IPS-NIHi7 (cell line): ENCODE measurements around the gene FAIM2.

Source experiments
- DNase-seq: peaks from one replicate; pipeline ENCODE4 v3.0.0; 2012; ENCODE audit warnings: mixed read lengths; ENCODE audit errors: extremely low spot score

Gene FAIM2

DNA sequence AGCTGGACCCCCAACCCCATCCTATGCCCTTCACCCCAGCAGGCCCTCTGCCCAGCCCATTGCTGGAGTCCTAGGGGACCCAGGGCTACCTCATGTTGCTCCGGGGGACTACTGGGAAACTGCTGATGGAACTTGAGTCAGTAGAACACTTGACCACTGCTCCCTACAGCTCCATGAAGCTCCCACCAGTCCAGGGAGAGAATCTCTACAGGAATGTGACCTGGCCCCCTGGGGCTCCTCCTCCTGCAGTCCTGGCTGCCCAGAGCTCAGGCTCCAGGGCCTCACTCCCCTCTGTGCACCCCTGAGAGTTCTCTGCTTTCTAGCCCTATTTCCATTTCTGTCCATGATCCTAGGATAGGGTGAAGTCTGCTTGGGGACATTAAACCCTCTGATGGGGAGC, 36.0 kb upstream of the FAIM2 start:
- no peak for DNase-seq

DNA sequence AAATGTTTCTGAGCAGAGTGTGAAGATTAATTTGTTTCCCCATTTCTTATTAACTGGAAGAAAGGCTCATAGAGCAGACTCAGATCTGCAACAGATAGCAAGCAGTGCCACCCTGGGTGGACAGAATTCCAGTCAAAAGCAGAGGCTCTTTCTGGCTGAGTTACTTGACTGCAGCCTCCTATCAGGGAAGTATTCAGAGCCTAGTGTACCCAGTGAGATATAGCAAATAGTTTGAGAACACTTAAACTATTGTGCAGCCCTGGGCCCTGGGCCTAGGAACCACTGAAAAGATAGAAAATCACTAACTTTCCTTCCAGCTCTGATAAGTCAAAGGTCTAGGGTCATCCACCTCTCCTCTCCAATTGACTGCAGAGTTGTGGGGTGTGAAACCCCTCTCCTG, 35.6 kb upstream of the FAIM2 start:
- DNase-seq: no peak

GRCh38 chr12:49937639-49938300, 34.1 kb upstream of the FAIM2 start:
- no peak for DNase-seq

DNA sequence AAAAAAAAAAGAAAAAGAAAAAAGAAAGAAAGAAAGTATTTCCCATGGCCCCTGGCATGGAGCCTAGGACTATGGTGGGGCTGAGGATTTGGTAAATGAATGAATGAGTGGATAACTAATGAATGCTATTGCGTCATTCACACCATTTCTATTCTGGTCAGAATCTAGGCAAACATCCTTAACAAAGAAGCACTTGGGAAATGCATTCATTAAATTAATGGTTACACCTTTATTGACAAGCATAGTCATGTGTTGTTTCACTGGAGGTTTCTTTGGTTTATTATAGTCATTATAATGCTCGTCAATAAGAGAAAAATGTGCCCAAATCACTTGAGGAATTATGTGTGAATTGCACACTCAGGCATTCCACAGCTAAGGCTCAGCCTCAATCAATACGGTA, 33.2 kb upstream of the FAIM2 start:
- DNase-seq: no peak

- DNase-seq: no peak
Observed at GRCh38 chr12:49934505-49934904, 30.8 kb upstream of the FAIM2 start.

DNA sequence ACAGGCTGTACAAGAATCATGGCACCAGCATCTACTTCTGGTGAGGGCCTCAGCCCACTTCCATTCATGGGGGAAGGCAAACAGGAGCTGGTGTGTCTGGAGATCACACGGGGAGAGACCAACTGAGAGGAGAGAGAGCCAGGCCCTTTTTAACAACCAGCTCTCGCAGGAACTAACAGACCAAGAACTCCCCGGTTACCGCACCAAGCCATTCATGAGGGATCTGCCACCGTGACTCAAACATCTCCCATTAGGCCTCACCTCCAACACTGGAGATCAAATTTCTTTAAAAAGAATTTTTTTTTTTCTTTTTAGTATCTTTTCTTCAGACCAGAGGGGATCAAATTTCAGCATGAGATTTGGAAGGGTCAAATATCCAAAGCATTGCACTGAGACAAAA, 30.1 kb upstream of the FAIM2 start:
- DNase-seq: no peak

GRCh38 chr12:49932533-49933130, 28.9 kb upstream of the FAIM2 start:
- no peak for DNase-seq

DNA sequence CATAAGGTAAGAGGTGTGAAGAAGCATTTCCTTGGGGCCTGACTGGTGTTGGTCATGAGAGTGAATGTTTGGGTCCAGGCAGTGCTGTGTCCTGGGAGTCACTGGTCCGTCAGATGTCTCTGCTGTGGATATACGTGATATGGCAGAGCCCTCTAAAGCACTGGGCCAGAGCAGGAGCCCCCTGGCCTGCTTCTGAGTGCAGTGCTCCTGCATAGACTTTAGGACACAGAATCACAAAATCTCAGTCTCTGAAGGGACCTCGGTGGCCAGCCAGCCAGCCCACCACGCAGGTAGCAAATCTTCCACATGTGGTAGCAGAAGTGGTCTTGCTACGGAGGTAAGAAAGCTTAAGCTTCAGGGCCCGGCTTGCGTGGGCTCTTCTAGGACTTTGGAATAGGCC, 28.3 kb upstream of the FAIM2 start:
- DNase-seq: no peak

GRCh38 chr12:49930515-49931288, 27.0 kb upstream of the FAIM2 start:
- DNase-seq: no peak

- no peak for DNase-seq
Observed at GRCh38 chr12:49929581-49929980, 25.9 kb upstream of the FAIM2 start.

DNA sequence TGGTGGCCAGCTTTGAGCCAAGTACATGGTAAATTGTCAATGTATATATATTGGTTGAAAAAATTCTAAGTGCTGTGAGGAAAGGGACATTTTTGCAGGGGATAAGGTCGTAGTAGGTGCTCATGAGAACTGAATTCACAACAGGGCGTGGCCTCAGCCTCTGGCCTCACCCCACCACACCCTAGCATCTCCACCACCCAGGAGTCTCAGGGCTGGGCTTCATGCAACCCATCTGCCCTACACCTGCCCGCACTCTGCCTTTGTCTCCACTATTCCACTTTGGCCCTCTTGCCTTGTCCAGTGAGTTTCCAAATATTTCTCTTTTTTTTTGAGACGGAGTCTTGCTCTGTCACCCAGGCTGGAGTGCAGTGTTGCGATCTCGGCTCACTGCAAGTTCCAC, 24.8 kb upstream of the FAIM2 start:
- DNase-seq: no peak

GRCh38 chr12:49925433-49926204, 21.9 kb upstream of the FAIM2 start:
- DNase-seq: no peak

GRCh38 chr12:49924628-49925246, 21.0 kb upstream of the FAIM2 start:
- DNase-seq: no peak

DNA sequence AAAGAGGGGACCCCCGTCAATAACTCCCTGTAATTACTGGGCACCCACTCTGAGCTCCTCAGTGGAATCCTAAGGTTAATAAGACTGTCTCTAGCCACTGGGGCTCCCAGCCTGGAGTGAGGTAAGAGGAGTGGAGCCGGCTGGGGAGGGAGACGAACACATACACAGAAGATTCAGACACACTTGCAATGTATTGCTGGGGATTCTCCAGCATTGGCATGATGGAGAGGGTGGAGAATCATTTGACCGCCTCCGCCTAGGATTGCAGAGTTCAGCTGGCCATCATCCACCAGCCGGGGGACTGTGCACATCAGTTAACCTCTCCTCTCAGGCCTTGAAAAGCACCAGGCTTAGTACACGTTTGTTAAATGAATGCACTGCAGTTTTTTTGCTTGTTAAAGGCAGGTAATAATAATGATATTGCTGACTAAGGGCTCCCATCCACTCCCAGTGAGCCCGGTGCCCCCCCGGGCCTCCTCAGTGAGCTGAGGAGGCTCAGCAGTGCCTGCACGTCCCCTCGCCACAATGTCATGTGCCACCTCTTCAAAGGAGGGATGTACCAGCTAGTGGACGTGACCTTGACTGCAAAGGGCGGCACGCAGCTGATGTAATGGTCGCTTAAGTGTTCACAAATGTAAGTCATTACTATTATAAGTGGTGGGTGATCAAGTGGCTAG, 20.3 kb upstream of the FAIM2 start:
- DNase-seq: no peak

DNA sequence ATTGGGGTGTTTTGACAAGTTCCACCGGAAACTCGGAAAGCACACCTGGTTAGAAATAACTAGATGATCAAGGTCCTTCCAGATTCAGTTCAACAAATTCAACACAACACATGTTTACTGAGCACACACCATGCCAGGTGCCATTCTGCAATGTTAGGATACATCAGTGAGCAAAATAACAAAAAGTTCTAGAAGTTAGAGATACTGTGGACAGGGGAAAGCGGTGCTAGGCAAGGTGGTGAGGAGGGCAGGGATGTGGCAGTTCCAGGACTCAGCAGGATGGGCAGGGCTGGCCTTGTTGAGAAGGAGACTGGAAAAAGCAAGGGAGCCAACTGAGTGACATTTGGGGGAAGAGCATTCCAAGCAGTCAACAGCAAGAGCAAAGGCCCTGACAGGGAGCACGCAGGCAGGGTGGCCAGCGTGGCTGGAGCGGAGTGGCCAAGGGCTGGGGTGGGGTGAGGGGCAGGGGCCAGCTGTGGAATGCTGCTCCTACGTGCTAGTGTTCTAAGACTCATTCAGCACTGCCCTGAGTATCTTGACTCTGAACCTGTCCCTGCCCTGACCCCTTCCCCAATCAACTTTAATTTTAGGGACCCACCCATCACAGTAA, 19.4 kb upstream of the FAIM2 start:
- no peak for DNase-seq

DNA sequence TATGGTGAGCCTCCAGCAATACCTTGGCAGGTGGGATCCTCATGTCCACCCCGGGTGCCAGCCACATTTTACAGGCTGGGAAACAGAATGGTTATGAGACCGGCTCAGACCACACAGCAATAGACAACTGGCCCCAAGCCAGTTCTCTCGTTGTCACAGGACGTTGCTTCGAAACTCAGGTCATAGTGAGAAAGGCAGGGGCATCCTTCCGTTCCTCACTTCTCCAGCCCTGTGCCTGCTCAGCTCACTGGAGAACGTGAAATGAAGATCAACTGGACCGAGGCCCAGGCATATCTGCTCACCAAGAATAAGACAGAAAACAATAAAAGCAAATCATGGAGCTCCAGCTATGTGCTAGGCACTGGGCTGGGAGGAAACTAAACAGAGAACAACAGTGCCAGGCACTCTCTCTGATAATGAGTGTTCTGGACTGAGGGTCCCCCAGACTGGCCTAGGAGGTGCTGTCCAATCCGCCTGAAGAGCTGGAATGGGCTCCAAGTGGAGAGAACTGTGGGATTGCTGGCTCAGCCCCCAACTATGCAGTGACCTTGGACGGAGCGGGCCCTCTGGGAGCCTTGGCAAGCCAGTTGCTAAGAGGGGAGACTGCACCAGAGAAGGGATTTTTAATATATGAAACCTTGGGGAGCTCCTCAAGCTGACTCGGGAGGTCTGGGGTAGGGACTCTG, 18.8 kb upstream of the FAIM2 start:
- no peak for DNase-seq

GRCh38 chr12:49921936-49922335, 18.2 kb upstream of the FAIM2 start:
- DNase-seq: no peak

- no peak for DNase-seq
Observed at GRCh38 chr12:49921299-49921698, 17.6 kb upstream of the FAIM2 start.

- no peak for DNase-seq
Observed at GRCh38 chr12:49920915-49921286, 17.2 kb upstream of the FAIM2 start.

DNA sequence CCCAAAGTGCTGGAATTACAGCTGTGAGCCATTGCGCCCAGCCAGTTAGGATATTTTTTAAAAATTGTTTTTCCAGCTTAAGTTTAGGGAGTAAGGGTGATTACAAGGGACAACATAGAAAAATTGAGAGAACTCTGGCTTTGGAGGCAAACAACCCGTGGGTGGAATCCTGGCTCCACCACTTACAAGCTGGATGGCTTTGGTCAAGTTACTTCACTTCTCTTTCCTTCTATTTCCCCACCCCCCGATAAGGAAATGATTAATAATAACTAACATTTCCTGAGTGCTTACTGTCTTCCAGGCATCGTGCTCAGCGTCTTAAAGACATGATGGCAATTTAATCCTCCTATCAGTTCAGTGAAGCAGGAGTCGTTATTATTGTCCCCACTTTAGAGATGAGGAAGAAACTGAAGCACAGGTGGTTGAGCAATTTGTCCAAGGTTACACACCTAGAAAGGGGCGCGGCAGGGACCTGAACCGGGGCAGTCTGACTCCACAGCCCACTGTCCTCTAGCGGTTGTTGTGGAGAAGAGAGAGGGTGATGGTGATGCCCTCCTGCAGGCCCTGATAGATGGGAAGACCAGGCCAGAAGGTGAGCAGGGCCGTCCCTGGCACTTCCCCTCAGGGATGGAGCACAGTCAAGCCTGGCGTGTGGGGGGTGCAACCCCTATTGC, 16.7 kb upstream of the FAIM2 start:
- no peak for DNase-seq
